HepG2 (cell line): ENCODE results near the gene SRSF3. TPM values are rescaled to one million over a fixed set of nuclear protein-coding genes. Genes with fewer than 3 reads are reported as not detected.
A peak's percentile ranks its signal among the peaks of the same experiment; 100 is the strongest.

Experiments used
- CCDC6 ChIP-seq: sonication (generic); formaldehyde crosslinking; IDR thresholded peaks from 2 replicates; pipeline ENCODE4 v1.8.1; 2022; ENCODE audit warnings: mild to moderate bottlenecking, missing genetic modification reagents, moderate library complexity
- DMTF1 ChIP-seq: sonication (generic); formaldehyde crosslinking; IDR thresholded peaks from 2 replicates; pipeline ENCODE4 v1.4.0; 2020; ENCODE audit warnings: mild to moderate bottlenecking, missing genetic modification reagents
- DNMT1 ChIP-seq: sonication (generic); formaldehyde crosslinking; IDR thresholded peaks from 2 replicates; pipeline ENCODE4 v1.5.1; 2020; ENCODE audit warnings: mild to moderate bottlenecking, missing genetic modification reagents
- FOXA3 ChIP-seq: IDR thresholded peaks from 2 replicates; pipeline ENCODE4 v1.6.1; 2016; ENCODE audit warnings: missing genetic modification reagents, missing compliant biosample characterization
- IRF2 ChIP-seq: IDR thresholded peaks from 2 replicates; pipeline ENCODE4 v1.6.1; 2018; ENCODE audit warnings: missing genetic modification reagents, missing compliant biosample characterization
- JUN ChIP-seq: sonication (generic); formaldehyde crosslinking; IDR thresholded peaks from 2 replicates; pipeline ENCODE4 v1.4.0; 2020; ENCODE audit warnings: mild to moderate bottlenecking, missing genetic modification reagents
- RCOR2 ChIP-seq: IDR thresholded peaks from 2 replicates; pipeline ENCODE4 v1.6.1; 2016; ENCODE audit warnings: missing biosample characterization, missing genetic modification reagents
- SALL2 ChIP-seq: sonication (generic); formaldehyde crosslinking; IDR thresholded peaks from 2 replicates; pipeline ENCODE4 v1.8.1; 2023; ENCODE audit warnings: mild to moderate bottlenecking, missing genetic modification reagents, inconsistent platforms
- SIX4 ChIP-seq: sonication (generic); formaldehyde crosslinking; IDR thresholded peaks from 2 replicates; pipeline ENCODE4 v1.4.0; 2020; ENCODE audit warnings: missing genetic modification reagents
- STAT5B ChIP-seq: sonication (generic); formaldehyde crosslinking; IDR thresholded peaks from 2 replicates; pipeline ENCODE4 v1.4.0; 2020; ENCODE audit warnings: missing genetic modification reagents
- SYNCRIP ChIP-seq: fragments of 200-400 bp; formaldehyde crosslinking; IDR thresholded peaks from 2 replicates; pipeline ENCODE4 v1.6.1; 2018; ENCODE audit warnings: mild to moderate bottlenecking, low read depth, low read length; ENCODE audit not compliant: insufficient read depth
- TGIF2 ChIP-seq: IDR thresholded peaks from 2 replicates; pipeline ENCODE4 v1.6.1; 2016; ENCODE audit warnings: control low read depth, missing compliant biosample characterization
- ZC3H4 ChIP-seq: sonication (generic); formaldehyde crosslinking; IDR thresholded peaks from 2 replicates; pipeline ENCODE4 v1.4.0; 2020; ENCODE audit warnings: missing genetic modification reagents, borderline replicate concordance
- ZMAT5 ChIP-seq: sonication (generic); formaldehyde crosslinking; IDR thresholded peaks from 2 replicates; pipeline ENCODE4 v1.5.0; 2020; ENCODE audit warnings: mild to moderate bottlenecking, low read depth, missing genetic modification reagents, borderline replicate concordance
- ZMYM3 ChIP-seq: sonication (generic); formaldehyde crosslinking; IDR thresholded peaks from 2 replicates; pipeline ENCODE4 v1.5.1; 2020; ENCODE audit warnings: mild to moderate bottlenecking, missing genetic modification reagents
- ZNF335 ChIP-seq: sonication (generic); formaldehyde crosslinking; IDR thresholded peaks from 2 replicates; pipeline ENCODE4 v1.4.0; 2020; ENCODE audit warnings: missing genetic modification reagents
- ZNF574 ChIP-seq: sonication (generic); formaldehyde crosslinking; IDR thresholded peaks from 2 replicates; pipeline ENCODE4 v1.4.0; 2020; ENCODE audit warnings: missing genetic modification reagents
- ZNF577 ChIP-seq: sonication (generic); formaldehyde crosslinking; IDR thresholded peaks from 2 replicates; pipeline ENCODE4 v1.4.0; 2020; ENCODE audit warnings: mild to moderate bottlenecking, low read depth, missing genetic modification reagents, borderline replicate concordance
- ZNF619 ChIP-seq: sonication (generic); formaldehyde crosslinking; IDR thresholded peaks from 2 replicates; pipeline ENCODE4 v1.4.0; 2020; ENCODE audit warnings: mild to moderate bottlenecking, missing genetic modification reagents
- ZNF703 ChIP-seq: sonication (generic); formaldehyde crosslinking; IDR thresholded peaks from 2 replicates; pipeline ENCODE4 v1.5.1; 2020; ENCODE audit warnings: missing genetic modification reagents, mild to moderate bottlenecking, moderate library complexity, borderline replicate concordance
- ZNF780A ChIP-seq: sonication (generic); formaldehyde crosslinking; IDR thresholded peaks from 2 replicates; pipeline ENCODE4 v1.8.0; 2022; ENCODE audit warnings: mild to moderate bottlenecking, missing genetic modification reagents, moderate library complexity
- ZZZ3 ChIP-seq: sonication (generic); formaldehyde crosslinking; IDR thresholded peaks from 2 replicates; pipeline ENCODE4 v1.4.0; 2020; ENCODE audit warnings: missing genetic modification reagents, mild to moderate bottlenecking, borderline replicate concordance
- polyA plus RNA-seq, 8 experiments: library from polyadenylated mRNA; depleted of rRNA in 3 of 8; stranded (reverse) in 7 of 8; unstranded in 1 of 8; fragments of >200 nt; fragmentation: Illumina TruSeq in 4 of 8; extraction: Trizol in 4 of 8; gene quantifications; 2 replicates each; pipeline versions ENCODE4 v1.2.1 to v1.2.3, GENCODE V29; 2011 to 2016; ENCODE audit warnings: low read depth in 4 of 8, missing spikeins in 1 of 8, mixed read lengths in 1 of 8; ENCODE audit not compliant: insufficient read depth in 1 of 8
- total RNA-seq, 5 experiments: library from RNA; depleted of rRNA; stranded (reverse); fragments of >200 nt; fragmentation: Illumina TruSeq; extraction: Trizol; gene quantifications; 2 replicates each; pipeline ENCODE4 v1.2.3, GENCODE V29; 2016; ENCODE audit warnings: low read depth in 1 of 5
- TF ChIP-seq, protein P1 (sequence below): sonication (generic); formaldehyde crosslinking; IDR thresholded peaks from 2 replicates; pipeline ENCODE4 v1.4.0; 2020; ENCODE audit warnings: low read depth, mild to moderate bottlenecking, missing genetic modification reagents

The SRSF3 gene
- total and polyA plus RNA-seq, 2 of the 13 experiments (the other 11 are each of a cell fraction or from before 2014, with no cell fraction given): 206 to 684 TPM

- TF ChIP-seq, protein P1, sequence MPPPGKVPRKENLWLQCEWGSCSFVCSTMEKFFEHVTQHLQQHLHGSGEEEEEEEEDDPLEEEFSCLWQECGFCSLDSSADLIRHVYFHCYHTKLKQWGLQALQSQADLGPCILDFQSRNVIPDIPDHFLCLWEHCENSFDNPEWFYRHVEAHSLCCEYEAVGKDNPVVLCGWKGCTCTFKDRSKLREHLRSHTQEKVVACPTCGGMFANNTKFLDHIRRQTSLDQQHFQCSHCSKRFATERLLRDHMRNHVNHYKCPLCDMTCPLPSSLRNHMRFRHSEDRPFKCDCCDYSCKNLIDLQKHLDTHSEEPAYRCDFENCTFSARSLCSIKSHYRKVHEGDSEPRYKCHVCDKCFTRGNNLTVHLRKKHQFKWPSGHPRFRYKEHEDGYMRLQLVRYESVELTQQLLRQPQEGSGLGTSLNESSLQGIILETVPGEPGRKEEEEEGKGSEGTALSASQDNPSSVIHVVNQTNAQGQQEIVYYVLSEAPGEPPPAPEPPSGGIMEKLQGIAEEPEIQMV (CRISPR knock-in tag): peak; percentile 90
- TF ChIP-seq DNMT1 (CRISPR knock-in tag): no peak
- TF ChIP-seq SIX4 (CRISPR knock-in tag): peak; percentile 48; the same call in 1 of the 2 replicates
- peak; percentile 32; the same call in 1 of the 2 replicates for TF ChIP-seq RCOR2 (CRISPR knock-in tag)
- peak; percentile 95 for TF ChIP-seq CCDC6 (CRISPR knock-in tag)
- TF ChIP-seq ZNF574 (CRISPR knock-in tag): peak; percentile 81
- TF ChIP-seq SYNCRIP: no peak
- no peak for TF ChIP-seq ZNF577
- TF ChIP-seq FOXA3 (CRISPR knock-in tag): no peak; the same call in none of the 2 replicates
- peak; percentile 70 for TF ChIP-seq JUN (CRISPR knock-in tag)
- TF ChIP-seq ZNF703: no peak; the same call in 1 of the 2 replicates
- no peak for TF ChIP-seq ZMAT5
- peak; percentile 79; the same call in 1 of the 2 replicates for TF ChIP-seq TGIF2 (CRISPR knock-in tag)
- TF ChIP-seq IRF2 (CRISPR knock-in tag): peak; percentile 75
- TF ChIP-seq ZC3H4: no peak
- peak; percentile 98 for TF ChIP-seq ZNF619
- no peak for TF ChIP-seq STAT5B (CRISPR knock-in tag)
- TF ChIP-seq SALL2 (CRISPR knock-in tag): peak; percentile 85; the same call in 1 of the 2 replicates
- TF ChIP-seq ZZZ3 (CRISPR knock-in tag): peak; percentile 70; the same call in 1 of the 2 replicates
- TF ChIP-seq ZMYM3 (CRISPR knock-in tag): no peak
- no peak for TF ChIP-seq DMTF1 (CRISPR knock-in tag)
- no peak for TF ChIP-seq ZNF780A (CRISPR knock-in tag)
- peak; percentile 84 for TF ChIP-seq ZNF335 (CRISPR knock-in tag)
Measured at GRCh38 chr6:36594029-36594815, at the start of gene SRSF3 (continued).
